SU-DHL-6 (cell line): ENCODE data around the gene MUCL1.

Experiments used
- EZH2phosphoT487 ChIP-seq: fragments of 200-600 bp; sonication (generic), shearing (Covaris generic); conservative IDR thresholded peaks from 2 replicates; pipeline ENCODE4 v1.6.1; 2018; ENCODE audit warnings: mild to moderate bottlenecking, antibody characterized with exemption, low read length, moderate library complexity, mixed read lengths
- TF ChIP-seq, protein P1 (sequence below): fragments of 200-600 bp; sonication (generic); IDR thresholded peaks from one replicate; pipeline ENCODE4 v1.5.1; 2017; ENCODE audit warnings: antibody characterized with exemption, mild to moderate bottlenecking, low read length, moderate library complexity; ENCODE audit not compliant: insufficient read depth, poor library complexity, severe bottlenecking

DNA sequence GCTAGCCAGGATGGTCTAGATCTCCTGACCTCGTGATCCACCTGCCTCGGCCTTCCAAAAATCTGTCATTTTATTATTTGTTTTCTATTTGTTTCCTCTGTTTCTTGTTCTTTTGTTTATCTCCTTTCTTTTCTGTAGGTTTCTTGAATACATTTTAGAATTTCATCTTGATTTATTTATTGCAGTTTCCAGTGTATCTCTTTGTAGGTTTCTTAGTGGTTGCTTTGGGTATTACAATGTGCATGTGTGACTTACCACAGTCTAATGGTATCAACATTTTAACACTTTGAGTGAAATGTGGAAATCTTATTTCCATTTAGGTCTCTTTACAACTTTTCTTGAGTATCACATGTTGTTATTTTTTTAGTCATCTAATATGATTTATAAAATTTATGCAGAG is 29.9 kb upstream of the MUCL1 start:
- TF ChIP-seq, protein P1, sequence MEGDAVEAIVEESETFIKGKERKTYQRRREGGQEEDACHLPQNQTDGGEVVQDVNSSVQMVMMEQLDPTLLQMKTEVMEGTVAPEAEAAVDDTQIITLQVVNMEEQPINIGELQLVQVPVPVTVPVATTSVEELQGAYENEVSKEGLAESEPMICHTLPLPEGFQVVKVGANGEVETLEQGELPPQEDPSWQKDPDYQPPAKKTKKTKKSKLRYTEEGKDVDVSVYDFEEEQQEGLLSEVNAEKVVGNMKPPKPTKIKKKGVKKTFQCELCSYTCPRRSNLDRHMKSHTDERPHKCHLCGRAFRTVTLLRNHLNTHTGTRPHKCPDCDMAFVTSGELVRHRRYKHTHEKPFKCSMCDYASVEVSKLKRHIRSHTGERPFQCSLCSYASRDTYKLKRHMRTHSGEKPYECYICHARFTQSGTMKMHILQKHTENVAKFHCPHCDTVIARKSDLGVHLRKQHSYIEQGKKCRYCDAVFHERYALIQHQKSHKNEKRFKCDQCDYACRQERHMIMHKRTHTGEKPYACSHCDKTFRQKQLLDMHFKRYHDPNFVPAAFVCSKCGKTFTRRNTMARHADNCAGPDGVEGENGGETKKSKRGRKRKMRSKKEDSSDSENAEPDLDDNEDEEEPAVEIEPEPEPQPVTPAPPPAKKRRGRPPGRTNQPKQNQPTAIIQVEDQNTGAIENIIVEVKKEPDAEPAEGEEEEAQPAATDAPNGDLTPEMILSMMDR = no peak
- no peak for TF ChIP-seq EZH2phosphoT487
